Stimulated activated effector memory CD8-positive, alpha-beta T cell treated with anti-CD3 and anti-CD28 coated beads, Interleukin-12 subunit alpha, Interleukin-12 subunit beta, amount 100 ng/mL, for 72 hours (primary cell): ENCODE results near the gene CPA1.
A peak's percentile ranks its signal among the peaks of the same experiment; 100 is the strongest.

Experiments used
- ATAC-seq: fragments of 150-1000 bp; cut with Tn5 transposase; 2 replicates; pipeline ENCODE4 v1.10.0; 2021
- DNase-seq, 2 donors: peaks; one replicate each; pipeline ENCODE4 v3.0.0; 2021 to 2022; ENCODE audit warnings: low spot score in 2 of 2
- H3K27ac Mint-ChIP-seq: one replicate; pipeline ENCODE4 v1.8.0; 2022; ENCODE audit warnings: mild to moderate bottlenecking, mixed read lengths
- H3K36me3 Mint-ChIP-seq: one replicate; pipeline ENCODE4 v1.8.0; 2022; ENCODE audit warnings: mild to moderate bottlenecking, mixed read lengths
- H3K4me1 Mint-ChIP-seq: one replicate; pipeline ENCODE4 v1.8.0; 2022; ENCODE audit warnings: mixed read lengths
- H3K4me3 Mint-ChIP-seq: one replicate; pipeline ENCODE4 v1.8.0; 2022; ENCODE audit warnings: mild to moderate bottlenecking, mixed read lengths
- H3K9me3 Mint-ChIP-seq: one replicate; pipeline ENCODE4 v1.8.0; 2022; ENCODE audit warnings: mixed read lengths

Gene CPA1

GRCh38 chr7:130394421-130395195 lies 14.3 kb downstream of the CPA1 start:
- H3K9me3 Mint-ChIP-seq, result no peaks in the 10 kb centered on the region
- H3K36me3 Mint-ChIP-seq, result no peaks in the 10 kb centered on the region
- DNase-seq, result no peak
- peak; percentile 87 for ATAC-seq
- peak overlapping the region; percentile 92 for H3K27ac Mint-ChIP-seq
- peaks cover 14% of the 10 kb centered on the region for H3K4me1 Mint-ChIP-seq
- peak overlapping the region; percentile 16 for H3K4me3 Mint-ChIP-seq

GRCh38 chr7:130395421-130395820 lies 15.1 kb downstream of the CPA1 start:
- Mint-ChIP-seq H3K27ac (no peak overlapping the region), H3K36me3 (no peaks in the 10 kb centered on the region), H3K4me3 (no peak overlapping the region), H3K4me1 (peaks cover 14% of the 10 kb centered on the region), H3K9me3 (no peaks in the 10 kb centered on the region)
- DNase-seq (no peak), ATAC-seq (no peak)

GRCh38 chr7:130396109-130396508 lies 15.8 kb downstream of the CPA1 start:
- Mint-ChIP-seq H3K36me3 (no peaks in the 10 kb centered on the region), H3K4me3 (no peak overlapping the region), H3K4me1 (peaks cover 14% of the 10 kb centered on the region), H3K9me3 (no peaks in the 10 kb centered on the region), H3K27ac (no peak overlapping the region)
- DNase-seq (no peak), ATAC-seq (no peak)

GRCh38 chr7:130397051-130397757 lies 16.9 kb downstream of the CPA1 start:
- no peak overlapping the region for H3K4me3 Mint-ChIP-seq
- H3K9me3 Mint-ChIP-seq, result no peaks in the 10 kb centered on the region

GRCh38 chr7:130397758-130398073 lies 17.4 kb downstream of the CPA1 start:
- H3K4me3 Mint-ChIP-seq, result no peak overlapping the region
- no peak overlapping the region for H3K27ac Mint-ChIP-seq
- no peak for ATAC-seq
- H3K9me3 Mint-ChIP-seq, result no peaks in the 10 kb centered on the region
- H3K36me3 Mint-ChIP-seq, result peaks cover 9% of the 10 kb centered on the region
- no peak for DNase-seq
- H3K4me1 Mint-ChIP-seq, result peaks cover 14% of the 10 kb centered on the region

More at GRCh38 chr7:130397051-130397757, 16.9 kb downstream of the CPA1 start:
- Mint-ChIP-seq H3K27ac (no peak overlapping the region), H3K36me3 (peaks cover 6% of the 10 kb centered on the region), H3K4me1 (peaks cover 14% of the 10 kb centered on the region)
- ATAC-seq (no peak), DNase-seq (no peak)

GRCh38 chr7:130398526-130399090 lies 18.3 kb downstream of the CPA1 start:
- Mint-ChIP-seq H3K27ac (no peak overlapping the region), H3K36me3 (peaks cover 9% of the 10 kb centered on the region), H3K9me3 (no peaks in the 10 kb centered on the region), H3K4me3 (no peak overlapping the region), H3K4me1 (peaks cover 13% of the 10 kb centered on the region)
- ATAC-seq, result no peak
- DNase-seq, result no peak

GRCh38 chr7:130400120-130400572 lies 19.9 kb downstream of the CPA1 start:
- no peak overlapping the region for H3K27ac Mint-ChIP-seq
- H3K9me3 Mint-ChIP-seq, result no peaks in the 10 kb centered on the region
- no peak overlapping the region for H3K4me3 Mint-ChIP-seq
- DNase-seq (no peak), ATAC-seq (no peak)
- no peaks in the 10 kb centered on the region for H3K4me1 Mint-ChIP-seq
- H3K36me3 Mint-ChIP-seq, result peaks cover 9% of the 10 kb centered on the region

GRCh38 chr7:130401101-130401500 lies 20.8 kb downstream of the CPA1 start:
- H3K4me3 Mint-ChIP-seq, result no peak overlapping the region
- no peak for DNase-seq
- H3K9me3 Mint-ChIP-seq, result no peaks in the 10 kb centered on the region
- no peak overlapping the region for H3K27ac Mint-ChIP-seq
- ATAC-seq, result no peak
- no peaks in the 10 kb centered on the region for H3K4me1 Mint-ChIP-seq
- H3K36me3 Mint-ChIP-seq, result peaks cover 9% of the 10 kb centered on the region

GRCh38 chr7:130401578-130401977 lies 21.3 kb downstream of the CPA1 start:
- Mint-ChIP-seq H3K4me3 (no peak overlapping the region), H3K36me3 (peaks cover 9% of the 10 kb centered on the region), H3K9me3 (no peaks in the 10 kb centered on the region), H3K4me1 (no peaks in the 10 kb centered on the region), H3K27ac (no peak overlapping the region)
- DNase-seq, result no peak
- ATAC-seq, result no peak

- ATAC-seq (no peak), DNase-seq (no peak)
- H3K27ac Mint-ChIP-seq, result no peak overlapping the region
- H3K9me3 Mint-ChIP-seq, result no peaks in the 10 kb centered on the region
- no peak overlapping the region for H3K4me3 Mint-ChIP-seq
- H3K4me1 Mint-ChIP-seq, result no peaks in the 10 kb centered on the region
- H3K36me3 Mint-ChIP-seq, result peaks cover 9% of the 10 kb centered on the region
These were observed 24.7 kb downstream of the CPA1 start for GRCh38 chr7:130405003-130405402.

GRCh38 chr7:130409067-130409711 lies 28.9 kb downstream of the CPA1 start:
- ATAC-seq, result no peak
- Mint-ChIP-seq H3K4me1 (no peaks in the 10 kb centered on the region), H3K4me3 (no peak overlapping the region), H3K36me3 (no peaks in the 10 kb centered on the region), H3K9me3 (no peaks in the 10 kb centered on the region), H3K27ac (no peak overlapping the region)
- DNase-seq, result no peak

- no peak for DNase-seq
- Mint-ChIP-seq H3K36me3 (no peaks in the 10 kb centered on the region), H3K9me3 (no peaks in the 10 kb centered on the region), H3K4me1 (peaks cover under 1% of the 10 kb centered on the region), H3K27ac (no peak overlapping the region), H3K4me3 (no peak overlapping the region)
- no peak for ATAC-seq
These were observed 29.4 kb downstream of the CPA1 start for GRCh38 chr7:130409712-130410072.

- peaks cover 10% of the 10 kb centered on the region for H3K4me1 Mint-ChIP-seq
- ATAC-seq (no peak), DNase-seq (no peak)
- no peak overlapping the region for H3K27ac Mint-ChIP-seq
- H3K4me3 Mint-ChIP-seq, result no peak overlapping the region
- no peaks in the 10 kb centered on the region for H3K36me3 Mint-ChIP-seq
- no peaks in the 10 kb centered on the region for H3K9me3 Mint-ChIP-seq
These were observed 30.7 kb downstream of the CPA1 start for GRCh38 chr7:130410868-130411541.

GRCh38 chr7:130413201-130413600 lies 32.9 kb downstream of the CPA1 start:
- H3K4me3 Mint-ChIP-seq, result no peak overlapping the region
- no peak for ATAC-seq
- no peaks in the 10 kb centered on the region for H3K9me3 Mint-ChIP-seq
- H3K27ac Mint-ChIP-seq, result no peak overlapping the region
- H3K4me1 Mint-ChIP-seq, result peaks cover 29% of the 10 kb centered on the region
- no peaks in the 10 kb centered on the region for H3K36me3 Mint-ChIP-seq
- DNase-seq, result no peak

- H3K4me1 Mint-ChIP-seq, result peaks cover 30% of the 10 kb centered on the region
- H3K36me3 Mint-ChIP-seq, result peaks cover 3% of the 10 kb centered on the region
- H3K4me3 Mint-ChIP-seq, result no peak overlapping the region
- no peaks in the 10 kb centered on the region for H3K9me3 Mint-ChIP-seq
- DNase-seq (no peak), ATAC-seq (no peak)
- no peak overlapping the region for H3K27ac Mint-ChIP-seq
These were observed 34.7 kb downstream of the CPA1 start for GRCh38 chr7:130415006-130415405.
